GM04503 (cell line): ENCODE measurements around the gene MAST4.

Source experiments
- DNase-seq: peaks from one replicate; pipeline ENCODE4 v3.0.0-alpha.2; 2012; ENCODE audit warnings: low read depth

Gene MAST4

GRCh38 chr5:66909364-66909763 lies 313.2 kb downstream of the MAST4 start:
- no peak for DNase-seq

GRCh38 chr5:66912787-66913186 lies 316.6 kb downstream of the MAST4 start:
- no peak for DNase-seq

- DNase-seq: no peak
These were observed 319.3 kb downstream of the MAST4 start for GRCh38 chr5:66915531-66915930.

GRCh38 chr5:66922881-66923280 lies 326.7 kb downstream of the MAST4 start:
- DNase-seq: no peak

- no peak for DNase-seq
These were observed 327.3 kb downstream of the MAST4 start for GRCh38 chr5:66923457-66923856.

GRCh38 chr5:66923922-66924321 lies 327.7 kb downstream of the MAST4 start:
- DNase-seq: no peak

- no peak for DNase-seq
These were observed 330.9 kb downstream of the MAST4 start for GRCh38 chr5:66927140-66927539.

GRCh38 chr5:66929281-66929680 lies 333.1 kb downstream of the MAST4 start:
- no peak for DNase-seq

GRCh38 chr5:66929995-66930394 lies 333.8 kb downstream of the MAST4 start:
- no peak for DNase-seq

GRCh38 chr5:66931651-66932050 lies 335.5 kb downstream of the MAST4 start:
- no peak for DNase-seq

- no peak for DNase-seq
These were observed 336.3 kb downstream of the MAST4 start for GRCh38 chr5:66932457-66932856.

- DNase-seq: no peak
These were observed 336.9 kb downstream of the MAST4 start for GRCh38 chr5:66933066-66933465.

GRCh38 chr5:66939094-66939493 lies 342.9 kb downstream of the MAST4 start:
- no peak for DNase-seq

GRCh38 chr5:66945389-66946349 lies 349.5 kb downstream of the MAST4 start:
- DNase-seq: no peak

- no peak for DNase-seq
These were observed 351.3 kb downstream of the MAST4 start for GRCh38 chr5:66947458-66947857.

GRCh38 chr5:66949066-66949465 lies 352.9 kb downstream of the MAST4 start:
- DNase-seq: no peak

GRCh38 chr5:66952153-66952552 lies 356.0 kb downstream of the MAST4 start:
- DNase-seq: no peak

GRCh38 chr5:66956439-66956838 lies 360.2 kb downstream of the MAST4 start:
- DNase-seq: no peak

GRCh38 chr5:66958201-66958979 lies 362.2 kb downstream of the MAST4 start:
- no peak for DNase-seq

- DNase-seq: peak; percentile 61
These were observed 362.9 kb downstream of the MAST4 start for GRCh38 chr5:66958980-66959641.

- no peak for DNase-seq
These were observed 363.5 kb downstream of the MAST4 start for GRCh38 chr5:66959653-66960052.

- DNase-seq: no peak
These were observed 364.4 kb downstream of the MAST4 start for GRCh38 chr5:66960369-66961137.
